Stimulated activated CD8-positive, alpha-beta memory T cell treated with anti-CD3 and anti-CD28 coated beads, Interleukin-12 subunit alpha, Interleukin-12 subunit beta, amount 100 ng/mL, for 24 hours (primary cell): ENCODE measurements around the gene MCUR1.
A peak's percentile ranks its signal among the peaks of the same experiment; 100 is the strongest.
"Not testable (repeated sequence)": the region's sequence is repeated elsewhere in the genome, so short reads cannot be mapped to it uniquely, and the experiment has no call there.

Experiments used
- DNase-seq: peaks from one replicate; pipeline ENCODE4 v3.0.0-alpha.2; 2020; ENCODE audit errors: extremely low read depth

Gene MCUR1

DNA sequence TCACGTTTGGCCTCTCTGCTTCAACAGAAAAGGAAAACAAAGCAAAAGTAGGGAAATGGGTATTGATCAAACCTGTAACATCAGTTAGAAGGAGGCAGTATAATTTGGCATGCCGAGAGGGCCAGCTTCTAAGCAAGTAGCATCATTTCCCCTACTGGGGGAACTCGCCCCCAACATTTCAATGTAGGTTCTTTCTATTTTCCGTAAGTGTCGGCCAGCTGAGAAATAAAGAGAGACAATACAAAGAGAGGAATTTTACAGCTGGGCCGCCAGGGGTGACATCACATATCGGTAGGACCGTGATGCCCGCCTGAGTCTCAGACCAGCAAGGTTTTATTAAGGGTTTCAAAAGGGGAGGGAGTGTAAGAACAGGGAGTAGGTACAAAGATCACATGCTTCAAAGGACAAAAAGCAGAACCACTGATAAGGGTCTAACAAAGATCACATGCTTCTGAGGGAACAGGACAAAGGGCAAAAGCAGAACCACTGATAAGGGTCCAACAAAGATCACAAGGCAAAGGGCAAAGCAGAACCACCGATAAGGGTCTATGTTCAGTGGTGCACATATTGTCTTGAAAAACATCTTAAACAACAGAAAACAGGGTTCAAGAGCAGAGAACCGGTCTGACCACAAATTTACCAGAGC lies 14.4 kb upstream of the MCUR1 start:
- DNase-seq, result not testable (repeated sequence)

DNA sequence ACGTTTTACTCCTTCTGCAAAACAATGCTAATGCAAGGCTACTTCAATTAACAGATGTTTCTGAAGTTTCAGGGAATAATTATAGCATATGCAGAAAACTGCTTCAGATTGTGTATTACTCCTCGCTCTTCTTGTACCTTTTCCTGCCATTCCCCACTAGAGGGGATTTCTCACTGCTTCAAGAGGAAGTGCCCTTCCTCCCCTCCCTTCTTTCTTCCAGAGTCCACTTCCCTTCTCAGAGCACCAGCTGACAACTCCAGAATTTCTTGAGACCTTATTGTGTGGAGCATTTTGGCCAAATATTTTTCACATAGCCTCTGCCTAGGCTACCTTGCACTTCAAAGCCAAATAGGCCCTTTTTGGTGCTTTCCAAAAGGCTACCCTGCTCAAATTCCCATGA lies 12.7 kb upstream of the MCUR1 start:
- no peak for DNase-seq

DNA sequence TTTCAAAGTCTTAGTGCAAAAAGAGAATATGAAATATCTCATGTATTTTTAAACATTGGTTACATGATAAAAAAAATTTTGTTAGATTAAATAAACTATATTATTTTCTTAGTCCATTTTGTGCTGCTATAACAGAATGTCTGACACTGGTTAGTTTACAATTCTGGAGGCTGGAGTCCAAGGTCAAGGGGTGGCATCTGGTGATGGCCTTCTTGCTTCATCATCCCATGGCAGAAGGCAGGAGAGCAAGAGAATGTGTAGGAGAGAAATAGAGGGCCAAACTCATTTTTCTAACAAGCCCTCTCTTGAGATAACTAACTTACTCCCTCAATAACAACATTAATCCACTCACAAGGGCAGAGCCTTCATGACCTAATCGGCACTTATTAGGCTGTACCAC lies 11.5 kb upstream of the MCUR1 start:
- no peak for DNase-seq

DNA sequence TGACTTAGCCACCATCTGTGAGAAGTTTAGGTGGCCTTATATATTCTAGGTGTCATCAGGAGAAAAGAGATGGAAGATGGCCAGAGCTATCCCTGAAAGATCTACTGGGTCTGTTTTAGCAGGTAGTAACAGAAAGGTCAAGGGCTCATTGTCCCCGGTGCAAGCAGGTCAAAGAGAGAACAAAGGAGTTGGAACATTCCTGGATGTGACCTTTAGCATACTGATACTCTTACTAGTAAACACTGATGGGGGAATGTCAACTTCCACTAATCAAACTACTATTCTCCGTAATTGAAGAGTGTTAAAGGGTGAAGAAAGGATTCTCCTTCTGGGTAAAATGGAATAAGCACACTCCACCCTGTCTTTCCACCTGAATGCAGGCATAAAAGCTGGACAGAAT lies 4.0 kb upstream of the MCUR1 start:
- no peak for DNase-seq

DNA sequence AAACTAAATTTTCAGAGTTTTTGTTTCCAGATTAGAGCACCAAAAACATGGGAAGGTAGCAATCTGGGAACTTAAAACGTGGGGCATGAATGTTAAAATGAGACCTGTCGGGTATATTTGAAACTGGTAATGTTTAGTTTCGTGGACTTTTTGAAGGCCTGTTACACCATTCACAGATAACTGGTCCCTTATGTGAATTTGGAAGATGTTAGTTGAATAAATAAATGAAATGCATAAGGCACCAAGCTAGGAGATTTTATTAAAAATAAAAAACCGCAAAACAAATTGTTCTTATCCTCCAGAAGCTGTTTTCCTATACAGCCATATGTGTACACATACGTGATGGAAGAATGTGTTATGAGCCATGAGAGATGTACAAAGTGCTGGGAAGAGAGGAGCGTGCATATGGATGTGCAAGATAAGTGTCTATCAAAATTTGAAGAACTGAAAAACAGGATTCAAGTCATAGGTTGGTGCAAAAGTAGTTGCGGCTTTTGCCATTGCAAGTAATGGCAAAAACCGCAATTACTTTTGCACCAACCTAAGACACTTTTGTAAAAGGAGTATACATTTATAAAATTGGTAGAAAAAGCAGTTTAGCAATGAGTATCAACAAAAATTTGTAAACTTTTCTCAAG lies 700 bp upstream of the MCUR1 start:
- no peak for DNase-seq

DNA sequence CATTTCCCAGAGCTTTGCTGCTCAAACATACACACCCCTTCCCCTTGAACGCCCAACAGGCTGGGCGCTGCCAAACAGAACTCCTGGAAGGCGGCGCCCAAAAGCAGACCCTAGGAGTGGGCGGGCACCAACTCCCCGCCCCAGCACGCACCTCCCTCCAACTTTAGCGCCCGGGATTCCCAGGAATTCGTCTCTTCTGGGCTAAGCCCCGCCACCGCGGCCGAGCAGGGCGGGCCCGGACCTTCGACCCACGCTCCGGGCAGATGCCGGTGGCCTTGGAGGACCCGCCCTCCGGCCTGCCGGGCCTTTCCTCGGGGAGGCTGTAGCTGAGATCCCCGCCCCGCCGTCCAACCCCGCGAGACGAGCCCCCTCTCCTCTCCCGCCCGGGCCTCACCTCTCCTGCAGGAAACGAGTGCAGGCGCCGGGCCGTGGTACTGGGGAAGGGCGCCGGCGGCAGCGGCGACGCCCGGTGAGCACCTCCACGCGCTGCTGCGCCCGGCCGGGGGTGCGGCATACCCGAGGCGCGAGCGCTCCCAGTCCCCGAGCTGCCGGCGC lies 659 bp downstream of the MCUR1 start:
- no peak for DNase-seq

DNA sequence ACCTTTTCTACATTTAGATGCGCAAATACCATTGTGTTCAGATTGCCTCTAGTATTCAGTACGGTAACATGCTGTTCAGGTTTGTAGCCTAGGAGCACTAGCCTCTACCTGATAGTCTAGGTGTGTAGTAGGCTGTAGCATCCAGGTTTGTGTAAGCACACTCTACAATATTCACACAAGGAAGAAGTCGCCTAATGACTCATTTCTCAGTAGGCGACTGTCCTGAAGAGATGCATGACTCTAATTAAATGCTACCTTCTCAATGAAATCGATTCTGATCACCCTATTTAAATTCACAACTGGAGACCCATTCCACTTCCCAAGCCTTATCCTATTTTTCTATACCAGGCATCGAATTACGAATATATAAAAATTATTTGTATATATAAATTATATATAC lies 1.3 kb downstream of the MCUR1 start:
- no peak for DNase-seq

DNA sequence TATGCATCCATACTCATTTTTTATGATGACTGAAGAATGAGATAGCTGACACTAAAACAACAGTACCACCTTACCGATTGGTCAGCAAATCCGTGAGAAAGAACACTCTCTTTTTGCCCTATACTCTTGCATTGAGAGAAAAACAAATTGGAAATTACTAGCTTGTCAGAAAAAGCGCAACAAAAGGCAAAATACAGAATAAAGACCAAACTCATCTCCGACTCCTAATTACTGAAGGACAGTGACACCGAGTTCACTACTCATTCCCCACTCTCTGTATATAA lies 2.1 kb downstream of the MCUR1 start:
- DNase-seq, result no peak

DNA sequence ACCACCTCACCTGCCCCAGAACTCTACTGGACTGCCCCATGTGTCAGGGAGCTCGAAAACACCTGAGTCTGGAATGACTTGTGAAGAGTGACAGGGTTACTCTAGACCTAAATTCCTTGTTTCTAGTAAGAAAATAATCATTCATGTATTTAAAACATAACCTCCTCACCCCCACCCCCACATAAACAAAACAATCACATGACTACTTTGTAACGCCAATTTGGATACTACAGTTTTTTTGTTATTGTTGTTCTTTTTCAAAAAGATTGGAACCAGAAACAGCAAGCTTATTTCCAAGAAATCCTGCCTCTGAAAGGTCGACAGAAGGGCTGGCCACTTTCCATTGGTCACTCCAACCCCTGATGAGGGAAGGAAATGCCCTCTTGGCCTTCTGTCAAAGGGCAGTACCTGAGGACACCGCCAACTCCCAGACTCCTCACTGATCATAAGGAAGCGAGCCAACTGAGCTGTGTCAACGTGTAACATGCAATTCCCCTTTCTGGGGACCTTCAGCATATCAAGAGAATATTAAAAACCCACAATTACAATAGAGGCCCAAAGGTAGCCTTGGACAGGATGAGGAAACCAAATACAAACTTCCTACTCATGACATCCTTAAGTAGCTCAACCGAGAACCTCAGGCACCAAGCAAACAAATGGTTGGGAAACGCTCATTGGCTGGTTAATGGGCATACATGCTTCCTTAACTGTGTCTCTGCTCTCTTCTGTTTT lies 2.6 kb downstream of the MCUR1 start:
- no peak for DNase-seq

DNA sequence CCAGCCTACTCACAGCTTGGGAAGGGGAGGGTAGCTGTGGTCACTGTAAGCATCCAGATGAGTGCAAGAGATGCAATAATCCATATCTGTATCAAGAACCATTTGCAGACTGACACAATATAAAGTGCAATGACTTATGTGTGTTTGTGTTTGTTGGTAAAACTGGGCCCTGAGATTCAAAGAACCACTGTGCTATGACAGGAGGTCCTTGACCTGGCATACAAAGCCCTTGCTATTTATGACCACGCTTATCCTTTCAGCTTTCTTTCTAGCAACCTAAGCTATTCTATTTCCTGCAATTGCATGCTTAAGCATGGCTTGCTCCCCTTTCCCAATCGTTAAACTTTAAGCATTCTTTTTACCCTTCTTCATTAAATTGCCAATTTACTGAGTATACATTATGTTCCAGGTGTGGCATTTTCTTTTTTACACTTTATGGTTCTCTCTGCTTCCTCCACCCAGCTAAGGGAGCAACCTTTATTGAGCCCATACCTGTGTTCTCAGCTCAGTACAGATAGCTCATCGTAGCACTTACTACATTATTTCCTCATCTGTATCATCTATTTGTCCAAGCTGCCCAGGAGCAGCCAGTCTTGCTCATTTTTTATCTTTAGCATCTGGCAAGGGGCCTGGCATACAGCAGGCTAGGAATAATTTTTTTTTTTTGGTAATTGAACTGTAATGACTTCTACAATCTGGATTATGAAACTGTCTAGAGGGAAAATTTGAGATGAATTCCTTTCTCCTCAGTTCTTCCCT lies 3.5 kb downstream of the MCUR1 start:
- DNase-seq, result no peak

DNA sequence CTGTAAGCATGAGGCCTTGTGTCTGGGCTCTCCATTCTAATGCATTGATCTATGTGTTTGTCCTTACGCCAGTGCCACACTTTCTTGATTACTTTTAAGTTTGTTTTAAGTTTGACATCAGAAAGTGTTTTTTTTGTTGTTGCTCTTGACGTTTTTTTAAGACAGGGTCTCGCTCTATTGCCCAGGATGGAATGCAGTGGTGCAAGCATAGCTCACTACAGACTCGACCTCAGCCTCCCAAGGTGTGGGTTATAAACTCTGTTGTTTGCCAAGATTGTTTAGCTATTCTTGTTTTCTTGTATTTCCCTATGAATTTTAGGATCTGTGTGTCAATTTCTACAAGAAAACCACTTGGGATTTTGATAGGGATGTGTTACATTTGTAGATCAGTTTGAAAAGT lies 5.6 kb downstream of the MCUR1 start:
- DNase-seq, result no peak

DNA sequence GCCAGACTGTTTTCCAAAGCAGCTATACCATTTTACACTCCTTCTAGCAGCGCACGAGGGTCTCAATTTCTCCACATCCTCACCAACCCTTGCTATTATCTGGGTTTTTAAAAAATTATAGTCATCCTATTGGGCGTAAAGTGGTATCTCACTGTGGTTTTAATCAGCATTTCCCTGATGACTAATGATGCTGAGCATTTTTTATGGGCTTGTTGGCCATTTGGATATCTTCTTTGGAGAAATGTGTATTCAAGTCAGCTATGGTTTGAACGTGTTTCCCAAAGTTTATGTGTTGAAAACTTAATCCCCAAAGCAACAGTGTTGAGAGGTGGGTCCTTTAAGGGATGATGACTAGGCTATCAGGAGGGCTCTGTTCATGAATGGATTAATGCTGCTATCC lies 6.7 kb downstream of the MCUR1 start:
- DNase-seq, result no peak

DNA sequence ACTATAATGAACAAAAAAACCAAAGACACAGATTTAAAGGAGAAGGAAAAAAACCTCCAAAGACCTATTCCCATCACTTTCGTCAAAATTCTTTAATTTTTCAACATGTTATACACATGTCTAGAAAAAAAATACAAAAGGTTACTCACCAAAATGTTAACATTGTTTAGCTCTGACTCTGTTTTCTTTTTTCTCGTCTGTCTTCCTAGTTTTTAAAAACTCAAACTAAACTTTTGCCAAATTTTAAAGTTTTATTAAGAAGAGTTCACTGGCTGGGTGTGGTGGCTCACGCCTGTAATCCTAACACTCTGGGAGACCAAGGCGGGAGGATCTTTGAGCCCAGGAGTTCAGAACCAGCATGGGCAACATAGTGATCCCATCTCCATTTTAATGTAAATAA lies 10.8 kb downstream of the MCUR1 start:
- no peak for DNase-seq

DNA sequence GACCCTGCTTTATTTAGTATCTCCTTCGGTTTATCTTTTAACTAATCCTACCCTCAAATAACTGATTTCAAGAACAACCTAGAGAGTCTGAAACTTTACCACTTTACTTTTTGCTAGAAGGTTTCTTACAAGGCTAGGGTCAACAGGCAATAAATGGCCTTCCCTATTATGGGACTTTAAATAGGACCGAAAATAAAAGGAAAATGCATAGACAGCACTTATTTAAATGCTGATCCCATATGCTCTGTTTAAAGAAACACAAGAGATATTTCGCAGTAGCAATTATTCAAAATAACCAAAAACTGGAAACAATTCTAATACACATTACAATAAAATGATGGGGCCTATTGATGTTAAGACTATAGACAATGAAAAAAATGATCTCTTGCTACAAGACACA lies 13.7 kb downstream of the MCUR1 start:
- DNase-seq, result no peak

DNA sequence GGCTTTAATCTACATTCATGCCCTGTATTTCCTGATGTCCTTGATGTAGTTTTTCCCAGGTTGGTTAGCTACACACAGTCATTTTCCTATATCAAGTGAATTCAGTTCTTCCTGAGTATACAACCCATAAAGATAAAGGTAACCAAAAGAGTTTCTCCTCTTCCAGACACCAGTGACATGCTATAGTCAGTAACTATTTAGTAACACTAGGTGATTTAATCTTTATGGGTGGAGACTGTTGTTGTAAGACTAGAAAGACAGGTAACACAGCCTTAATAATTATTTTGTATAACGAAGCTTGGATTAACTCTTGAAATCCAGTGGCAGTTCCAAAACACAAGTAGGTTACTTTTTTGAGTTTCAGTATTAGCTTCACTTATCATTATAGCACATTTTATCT lies 17.6 kb downstream of the MCUR1 start:
- no peak for DNase-seq

DNA sequence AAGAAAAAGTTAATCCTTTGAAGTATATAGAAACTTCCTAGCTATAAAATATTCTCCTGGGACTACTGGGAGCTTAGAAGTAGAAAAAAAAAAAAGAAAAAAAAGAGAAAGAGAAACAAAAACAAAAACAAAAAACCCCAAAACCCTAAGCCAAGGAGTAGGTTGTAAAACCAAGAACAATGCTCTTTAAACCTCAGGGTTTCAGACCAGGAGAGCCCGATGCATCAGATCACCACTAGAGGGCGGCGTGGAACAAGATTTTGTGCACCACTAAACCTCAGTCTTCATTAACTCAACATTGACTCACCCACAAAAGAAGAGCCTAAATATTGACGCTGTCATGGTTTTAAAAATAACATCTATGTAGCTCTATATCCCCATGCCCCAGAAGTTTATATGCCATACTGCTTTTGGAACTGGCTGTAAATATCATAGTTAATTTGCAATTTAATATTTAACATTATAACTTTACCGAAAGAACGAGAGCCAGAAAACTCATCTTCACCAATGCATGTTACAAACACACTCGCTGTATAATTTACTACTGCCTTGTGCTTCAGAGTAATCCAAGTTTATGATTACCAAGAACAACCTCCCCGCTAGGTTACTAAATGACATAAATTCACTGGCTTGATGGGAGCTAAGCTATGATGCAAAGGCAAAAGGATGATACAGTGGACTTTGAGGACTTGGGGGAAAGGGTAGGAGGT lies 19.2 kb downstream of the MCUR1 start:
- peak; percentile 51 for DNase-seq

DNA sequence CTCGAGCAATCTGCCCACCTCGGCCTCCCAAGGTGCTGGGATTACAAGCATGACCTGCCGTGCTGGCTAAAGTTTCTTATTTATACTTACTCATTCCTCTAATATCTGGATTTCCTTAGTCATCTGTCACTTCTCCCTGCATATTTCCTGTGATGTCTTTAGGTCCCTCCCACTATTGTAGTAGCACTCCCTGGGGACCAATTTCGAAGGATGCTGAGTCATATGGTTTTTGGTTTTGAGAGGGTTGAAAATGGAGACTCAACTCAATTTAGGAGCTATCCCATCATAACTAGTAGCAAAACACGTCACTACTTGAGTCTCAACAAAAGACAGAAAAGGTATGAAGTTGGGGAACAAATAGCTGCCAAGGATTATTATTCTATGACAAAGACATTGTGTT lies 20.2 kb downstream of the MCUR1 start:
- no peak for DNase-seq

DNA sequence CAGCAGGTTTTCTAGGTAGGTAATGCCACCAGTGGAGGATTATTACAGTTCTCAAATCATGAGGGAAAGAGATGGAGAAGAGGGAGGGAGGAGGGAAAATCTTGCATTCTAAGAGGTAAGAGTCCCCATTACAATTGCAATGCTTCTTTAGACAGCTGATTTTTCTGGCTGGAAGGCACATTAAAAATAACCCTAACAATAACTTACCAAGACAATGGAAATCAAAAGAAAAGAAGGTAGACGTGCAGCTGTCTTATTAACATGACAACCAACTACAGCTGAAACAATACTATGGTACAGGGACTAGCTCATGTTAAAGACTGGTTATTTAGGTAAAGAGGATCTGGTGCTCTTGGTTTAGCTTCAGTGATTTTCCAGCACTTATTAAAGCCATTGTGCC lies 24.6 kb downstream of the MCUR1 start:
- DNase-seq, result no peak

DNA sequence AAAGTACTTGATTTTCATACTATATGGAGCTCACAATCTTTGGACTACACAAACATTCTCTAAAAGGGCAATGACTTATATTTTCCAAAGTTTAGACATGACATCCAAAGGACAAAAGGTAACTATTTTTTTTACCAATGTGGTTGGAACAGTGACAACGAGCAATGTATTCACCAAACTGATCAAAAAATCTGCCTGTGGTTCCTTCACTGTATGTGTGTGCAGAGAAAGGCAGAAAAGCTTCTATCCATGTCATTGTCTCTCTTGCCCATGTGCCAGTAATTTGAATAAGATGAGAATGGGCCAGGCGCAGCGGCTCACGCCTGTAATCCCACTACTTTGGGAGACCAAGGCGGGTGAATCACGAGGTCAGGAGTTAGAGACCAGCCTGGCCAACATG lies 25.5 kb downstream of the MCUR1 start:
- no peak for DNase-seq

DNA sequence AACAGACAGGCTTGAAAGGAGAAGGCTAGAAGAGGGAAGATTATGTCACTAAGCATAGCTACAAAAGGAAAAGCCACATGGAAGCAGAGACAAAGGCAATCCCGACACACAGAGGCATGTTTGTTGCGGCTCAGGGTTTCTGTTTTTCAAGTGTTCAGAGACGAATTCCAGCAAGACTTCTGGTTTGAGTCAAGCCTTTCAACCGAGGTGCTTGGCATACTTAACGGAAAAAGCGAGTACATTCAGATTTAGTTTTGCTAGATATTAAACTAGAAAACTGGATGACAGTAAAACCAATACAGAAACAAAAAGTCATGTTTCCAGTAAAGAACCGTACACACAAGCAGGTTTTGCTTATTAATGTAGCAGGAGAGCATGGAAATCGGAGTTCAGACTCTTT lies 27.2 kb downstream of the MCUR1 start:
- DNase-seq, result no peak

DNA sequence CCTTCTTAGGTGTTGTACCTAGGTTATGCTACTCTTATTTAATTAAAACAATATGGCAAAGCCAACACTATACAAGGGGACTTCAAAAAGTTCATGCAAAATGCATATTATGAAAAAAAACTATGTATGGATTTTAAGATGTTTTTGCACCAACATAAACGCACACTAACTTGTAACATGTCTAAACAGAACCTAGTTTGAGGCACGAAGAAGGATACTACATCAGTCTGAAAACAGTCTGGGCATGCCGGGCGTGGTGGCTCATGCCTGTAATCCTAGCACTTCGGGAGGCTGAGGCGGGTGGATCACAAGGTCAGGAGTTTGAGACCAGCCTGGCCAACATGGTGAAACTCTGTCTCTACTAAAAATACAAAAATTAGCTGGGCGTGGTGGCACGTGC lies 34.2 kb downstream of the MCUR1 start:
- DNase-seq, result not testable (repeated sequence)

DNA sequence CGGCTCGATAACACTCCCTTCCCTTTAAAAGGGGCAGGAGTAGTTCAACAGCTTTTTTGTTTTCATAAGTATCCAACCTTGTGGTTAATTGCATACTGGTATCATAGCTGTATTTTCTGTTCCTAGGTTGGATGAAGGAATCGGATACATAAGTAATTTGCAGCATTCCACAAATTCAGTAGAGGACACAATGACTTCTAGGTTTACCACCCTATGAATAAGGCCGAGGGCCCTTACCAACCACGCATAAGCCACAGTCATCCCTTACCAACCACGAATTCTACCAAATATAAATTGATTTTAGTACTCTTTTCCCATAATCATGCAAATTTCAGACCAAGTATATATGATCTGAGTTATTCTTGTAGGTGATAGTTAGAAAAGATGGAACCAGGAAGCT lies 36.3 kb downstream of the MCUR1 start:
- DNase-seq, result no peak
